Measurements from ENCODE around the gene SH3BP2. TPM values are rescaled to one million over a fixed set of nuclear protein-coding genes. Genes with fewer than 3 reads are reported as not detected.

SH3BP2 gene
- total RNA-seq, 4 donors from 2014 or later, result 26.2 to 109 (median 66.0) TPM

DNA sequence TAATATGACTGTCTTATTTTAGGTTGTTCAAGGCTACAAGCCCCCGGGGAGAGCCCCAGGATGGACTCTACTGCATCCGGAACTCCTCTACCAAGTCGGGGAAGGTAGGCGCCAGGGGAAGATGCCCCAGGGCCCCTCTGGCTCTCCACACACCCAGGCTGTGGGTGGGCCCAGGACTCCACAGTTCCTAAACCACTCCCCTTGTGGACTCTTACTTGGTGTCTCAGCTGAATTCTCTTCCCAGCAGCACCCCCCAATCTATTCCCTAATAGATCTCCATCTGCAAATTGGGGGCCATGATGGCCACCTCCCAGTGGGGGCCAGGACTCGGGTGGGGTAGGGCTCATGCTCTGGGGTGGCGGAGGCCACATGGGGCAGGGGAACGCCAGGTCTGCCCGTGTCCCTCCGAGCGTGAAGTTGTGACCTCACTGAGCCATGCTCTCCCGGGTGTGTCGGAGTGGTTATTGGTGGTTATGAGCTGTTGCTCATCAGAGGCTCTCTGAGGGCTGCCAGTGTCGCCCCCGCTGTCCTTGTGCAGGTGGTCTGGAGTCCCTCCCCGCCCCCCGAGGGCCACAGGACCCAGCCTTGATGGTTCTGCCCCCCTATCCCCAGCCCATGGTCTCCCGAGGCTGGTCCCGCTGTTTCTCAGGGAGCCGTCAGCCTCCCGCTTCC, 39.6 kb downstream of the SH3BP2 start:
- TF ChIP-seq, protein P1, sequence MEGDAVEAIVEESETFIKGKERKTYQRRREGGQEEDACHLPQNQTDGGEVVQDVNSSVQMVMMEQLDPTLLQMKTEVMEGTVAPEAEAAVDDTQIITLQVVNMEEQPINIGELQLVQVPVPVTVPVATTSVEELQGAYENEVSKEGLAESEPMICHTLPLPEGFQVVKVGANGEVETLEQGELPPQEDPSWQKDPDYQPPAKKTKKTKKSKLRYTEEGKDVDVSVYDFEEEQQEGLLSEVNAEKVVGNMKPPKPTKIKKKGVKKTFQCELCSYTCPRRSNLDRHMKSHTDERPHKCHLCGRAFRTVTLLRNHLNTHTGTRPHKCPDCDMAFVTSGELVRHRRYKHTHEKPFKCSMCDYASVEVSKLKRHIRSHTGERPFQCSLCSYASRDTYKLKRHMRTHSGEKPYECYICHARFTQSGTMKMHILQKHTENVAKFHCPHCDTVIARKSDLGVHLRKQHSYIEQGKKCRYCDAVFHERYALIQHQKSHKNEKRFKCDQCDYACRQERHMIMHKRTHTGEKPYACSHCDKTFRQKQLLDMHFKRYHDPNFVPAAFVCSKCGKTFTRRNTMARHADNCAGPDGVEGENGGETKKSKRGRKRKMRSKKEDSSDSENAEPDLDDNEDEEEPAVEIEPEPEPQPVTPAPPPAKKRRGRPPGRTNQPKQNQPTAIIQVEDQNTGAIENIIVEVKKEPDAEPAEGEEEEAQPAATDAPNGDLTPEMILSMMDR (IDR thresholded peaks at IDR 0.05), result no peak
- no peak for DNase-seq (ENCODE audit: low spot score)

DNA sequence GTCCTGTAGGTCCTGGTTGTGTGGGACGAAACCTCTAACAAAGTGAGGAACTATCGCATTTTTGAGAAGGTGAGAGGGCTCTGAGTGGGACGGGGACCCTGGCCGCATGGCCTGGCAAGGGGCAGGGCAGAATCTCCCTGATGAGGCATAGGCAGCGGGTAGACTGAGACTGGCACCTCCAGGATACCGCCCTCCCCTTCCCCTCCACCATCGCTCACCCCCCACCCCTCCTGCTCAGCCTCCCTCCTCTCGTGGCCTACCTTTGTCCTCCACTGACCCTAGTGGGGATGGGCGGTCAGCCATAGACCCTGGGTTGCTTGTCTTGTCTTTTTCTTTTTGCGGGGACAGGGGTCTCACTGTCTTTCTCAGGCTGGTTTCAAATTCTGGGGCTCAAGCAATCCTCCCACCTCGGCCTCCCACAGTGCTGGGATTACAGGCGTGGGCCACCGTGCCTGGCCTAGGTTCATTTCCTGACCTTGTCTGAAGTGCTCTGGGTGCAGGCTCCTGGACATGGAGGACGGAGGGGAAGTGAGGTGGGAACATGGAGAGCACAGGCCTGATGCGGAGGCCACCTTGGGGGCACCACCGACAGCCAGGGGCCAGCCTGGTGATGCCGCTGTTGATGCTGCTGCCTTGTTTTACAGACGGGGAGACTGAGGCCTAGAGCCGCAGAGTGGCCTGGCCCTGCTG, 40.2 kb downstream of the SH3BP2 start:
- ATAC-seq (ENCODE audit: low FRiP score) (no peak), DNase-seq (ENCODE audit: low spot score) (no peak)
- TF ChIP-seq, protein P1 (IDR thresholded peaks at IDR 0.05), result no peak

More for the DNA sequence above, 39.6 kb downstream of the SH3BP2 start:
- no peak for ATAC-seq (ENCODE audit: low FRiP score)

DNA sequence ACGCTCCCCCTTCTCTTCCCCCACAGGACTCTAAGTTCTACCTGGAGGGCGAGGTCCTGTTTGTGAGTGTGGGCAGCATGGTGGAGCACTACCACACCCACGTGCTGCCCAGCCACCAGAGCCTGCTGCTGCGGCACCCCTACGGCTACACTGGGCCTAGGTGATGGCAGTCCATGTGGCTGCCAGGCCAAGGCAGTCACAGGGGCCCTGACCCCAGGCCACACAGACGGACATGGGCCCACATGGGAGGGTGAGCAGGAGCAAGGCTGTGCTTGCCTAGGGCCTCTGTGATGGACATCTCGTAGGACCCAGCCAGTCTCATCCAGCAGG, 40.8 kb downstream of the SH3BP2 start:
- DNase-seq (ENCODE audit: low spot score) (no peak), ATAC-seq (ENCODE audit: low FRiP score) (no peak)
- TF ChIP-seq, protein P1 (IDR thresholded peaks at IDR 0.05), result no peak

DNA sequence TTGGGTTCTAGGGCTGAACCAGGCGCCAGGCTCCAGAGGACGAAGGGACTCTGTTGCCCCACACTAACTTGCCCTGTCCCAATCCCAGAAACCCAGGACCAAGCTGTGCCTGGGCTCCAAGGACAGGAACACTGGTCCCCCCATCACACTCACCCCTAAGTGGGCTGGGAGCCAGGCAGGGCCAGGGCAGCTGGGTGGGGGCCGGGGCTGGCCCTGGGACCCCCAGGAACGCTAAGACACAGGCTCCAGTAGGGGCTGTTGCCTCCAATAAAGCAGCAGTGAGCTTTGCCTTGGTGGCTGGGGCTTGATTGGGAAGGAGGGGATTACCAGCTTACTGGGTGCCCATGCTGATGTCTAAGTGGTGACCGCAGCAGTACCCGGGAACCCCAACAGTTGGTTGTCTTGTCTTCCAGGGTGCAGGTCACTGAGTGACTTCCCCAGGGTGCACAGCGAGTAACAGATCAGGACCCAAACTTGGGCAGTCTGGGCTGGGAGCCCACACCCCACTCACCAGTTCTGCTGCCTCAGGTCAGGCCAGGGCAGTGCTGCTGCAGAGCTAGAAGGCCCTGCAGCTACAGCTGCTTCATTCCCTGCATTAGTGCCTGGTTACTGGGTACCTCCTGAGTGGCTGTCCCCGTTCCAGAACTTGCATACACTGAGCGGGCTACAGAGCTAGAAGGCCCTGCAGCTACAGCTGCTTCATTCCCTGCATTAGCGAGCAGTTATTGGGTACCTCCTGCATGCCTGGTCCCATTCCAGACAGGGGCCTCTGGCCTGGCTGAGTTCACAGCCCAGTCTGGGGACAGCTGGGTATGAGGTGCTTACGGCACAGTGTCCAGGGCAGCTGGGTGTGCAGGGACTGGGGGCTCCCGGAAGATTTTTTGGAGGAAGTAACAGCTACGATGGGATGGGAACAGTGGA, 41.4 kb downstream of the SH3BP2 start:
- TF ChIP-seq, protein P1 (IDR thresholded peaks at IDR 0.05), result no peak
- peak; percentile 18 for DNase-seq (ENCODE audit: low spot score)
- ATAC-seq (ENCODE audit: low FRiP score), result no peak

DNA sequence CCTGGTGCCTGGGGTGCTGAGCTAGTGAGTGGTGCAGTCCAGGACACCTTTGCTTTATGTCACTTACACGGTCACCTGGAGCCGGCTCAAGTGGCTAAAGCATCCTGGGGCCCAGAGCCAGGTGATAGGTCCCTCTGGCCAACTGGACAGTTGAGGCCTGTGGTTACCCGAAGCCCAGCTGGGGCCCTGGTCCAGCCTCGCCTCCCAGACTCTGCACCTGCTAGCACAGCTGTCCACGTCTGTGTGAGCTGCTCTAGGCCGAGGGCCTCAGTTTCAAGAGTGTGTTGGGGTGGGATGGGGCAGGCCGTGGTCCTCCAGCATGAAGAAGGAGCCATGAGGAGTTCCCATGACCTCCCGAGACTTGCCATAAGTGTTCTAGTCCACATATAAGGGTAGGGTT, 43.1 kb downstream of the SH3BP2 start:
- DNase-seq (ENCODE audit: low spot score), result no peak

DNA sequence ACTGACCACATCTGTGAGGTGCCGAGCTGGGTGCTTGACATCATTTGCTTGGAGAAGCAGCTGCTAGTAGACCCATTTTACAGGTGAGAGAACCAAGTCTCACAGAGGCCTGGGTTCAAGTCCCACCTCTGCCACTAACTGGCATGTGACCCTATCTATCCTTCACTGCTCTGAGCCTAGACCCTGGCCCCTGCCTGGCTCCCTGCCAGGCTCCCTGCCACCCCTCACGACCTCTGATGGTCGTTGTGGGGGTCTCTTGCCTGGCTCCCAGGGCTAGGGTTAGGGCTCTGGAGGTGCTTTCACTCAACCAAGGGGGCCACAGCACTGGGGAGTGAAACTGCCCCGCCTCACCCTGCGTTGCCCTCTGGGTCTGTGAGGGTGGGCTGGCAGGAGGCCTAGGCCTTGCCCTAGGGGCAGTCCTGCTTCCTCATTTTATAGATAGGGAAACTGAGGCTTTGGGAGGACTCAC, 43.5 kb downstream of the SH3BP2 start:
- ATAC-seq (ENCODE audit: low FRiP score) (no peak), DNase-seq (ENCODE audit: low spot score) (no peak)
- TF ChIP-seq, protein P1 (IDR thresholded peaks at IDR 0.05), result no peak

More for the DNA sequence above, 43.1 kb downstream of the SH3BP2 start:
- ATAC-seq (ENCODE audit: low FRiP score), result no peak
- TF ChIP-seq, protein P1 (IDR thresholded peaks at IDR 0.05), result no peak

Data from omental fat pad (tissue), 4 donors.